CMK (cell line): ENCODE results near the gene RBM28.

Experiments used
- DNase-seq: peaks from one replicate; pipeline ENCODE4 v3.0.0-alpha.2; 2010; ENCODE audit warnings: low read depth

Gene RBM28

DNA sequence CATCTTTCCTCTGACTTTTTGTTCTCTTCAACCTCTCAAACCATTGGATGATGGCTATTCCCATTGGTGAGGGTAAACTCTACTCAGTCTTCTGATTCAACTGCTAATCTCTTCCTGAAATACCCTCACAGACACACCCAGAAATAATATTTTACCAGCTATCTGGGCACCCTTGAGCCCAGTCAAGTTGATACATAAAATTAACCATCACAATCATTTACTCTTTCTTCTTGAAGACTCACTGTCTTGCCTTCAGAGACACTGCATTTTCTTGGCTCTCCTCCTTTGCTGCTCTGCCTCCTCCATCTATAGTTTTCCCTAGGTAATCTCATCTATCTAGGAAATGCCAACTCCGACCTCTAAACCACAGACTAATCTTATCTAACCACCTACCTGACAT is 30.3 kb upstream of the RBM28 start:
- no peak for DNase-seq

DNA sequence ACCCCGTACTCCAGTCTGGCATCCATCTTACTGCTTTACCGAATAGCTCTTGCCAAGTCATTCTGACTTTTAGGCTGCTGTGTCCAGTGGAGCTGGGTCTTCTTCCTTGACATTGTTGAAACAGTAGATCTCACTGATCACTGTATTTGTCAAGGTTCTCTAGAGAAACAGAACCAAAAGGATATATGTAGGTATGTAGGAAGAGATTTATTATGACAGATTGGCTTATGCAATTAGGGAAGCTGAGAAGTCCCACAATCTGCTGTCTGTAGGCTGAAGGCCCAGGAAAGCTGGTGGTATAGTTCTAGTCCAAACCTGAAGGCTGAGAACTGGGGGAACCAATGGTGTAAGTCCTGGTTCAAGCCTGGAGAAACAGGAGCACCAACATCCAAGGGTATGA is 29.9 kb upstream of the RBM28 start:
- no peak for DNase-seq

GRCh38 chr7:128370491-128370890 is 26.8 kb upstream of the RBM28 start:
- no peak for DNase-seq

DNA sequence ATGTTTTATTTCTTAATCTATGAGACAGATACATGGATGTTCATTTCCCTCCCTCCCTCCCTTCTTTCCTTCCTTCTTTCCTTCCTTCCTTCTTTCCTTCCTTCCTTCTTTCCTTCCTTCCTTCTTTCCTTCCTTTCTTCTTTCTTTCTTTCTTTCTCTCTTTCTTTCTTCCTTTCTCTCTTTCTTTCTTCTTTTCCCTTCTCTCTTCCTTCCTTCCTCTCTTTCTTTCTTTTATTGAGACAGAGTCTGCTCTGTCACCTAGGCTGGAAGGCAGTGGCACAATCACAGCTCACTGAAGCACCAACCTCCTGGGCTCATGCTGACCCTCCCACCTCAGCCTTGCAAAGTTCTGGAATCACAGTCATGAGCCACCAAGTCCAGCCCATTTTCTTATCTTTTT is 23.3 kb upstream of the RBM28 start:
- DNase-seq, result no peak

DNA sequence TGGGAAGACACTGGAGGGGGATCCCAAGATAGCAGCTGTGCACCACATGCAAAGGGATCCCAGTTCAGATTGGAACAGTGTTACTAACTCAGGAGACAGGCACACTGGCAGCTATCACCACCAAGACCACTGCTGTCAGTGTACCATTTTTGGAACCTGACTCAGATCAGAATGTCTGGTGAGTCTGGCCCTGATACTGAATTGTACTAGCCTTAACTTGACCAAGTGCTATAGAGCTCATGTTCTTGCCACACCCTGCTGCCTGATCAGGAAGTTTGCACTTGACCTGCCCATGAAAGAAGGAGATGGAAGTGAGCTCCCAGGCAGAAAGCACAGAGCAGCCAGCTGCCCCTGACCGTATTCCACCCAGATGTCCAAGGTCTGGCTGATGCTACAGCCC is 22.6 kb upstream of the RBM28 start:
- DNase-seq, result no peak

DNA sequence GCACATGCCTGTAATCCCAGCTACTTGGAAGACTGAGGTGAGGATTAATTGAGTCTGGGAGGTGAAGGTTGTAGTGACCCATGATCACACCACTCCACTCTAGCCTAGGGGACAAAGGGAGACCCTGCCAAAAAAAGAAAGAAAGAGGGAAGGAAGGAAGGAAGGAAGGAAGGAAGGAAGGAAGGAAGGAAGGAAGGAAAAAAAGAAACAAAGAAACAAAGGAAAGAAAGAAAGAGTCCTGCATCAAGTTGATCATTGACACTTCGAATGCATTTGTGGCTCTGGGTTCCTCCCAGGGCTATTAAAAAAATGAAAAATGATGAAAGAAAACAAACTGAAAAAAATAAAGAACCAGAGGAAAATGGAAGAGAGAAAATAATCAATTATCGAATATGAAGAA is 21.7 kb upstream of the RBM28 start:
- no peak for DNase-seq

DNA sequence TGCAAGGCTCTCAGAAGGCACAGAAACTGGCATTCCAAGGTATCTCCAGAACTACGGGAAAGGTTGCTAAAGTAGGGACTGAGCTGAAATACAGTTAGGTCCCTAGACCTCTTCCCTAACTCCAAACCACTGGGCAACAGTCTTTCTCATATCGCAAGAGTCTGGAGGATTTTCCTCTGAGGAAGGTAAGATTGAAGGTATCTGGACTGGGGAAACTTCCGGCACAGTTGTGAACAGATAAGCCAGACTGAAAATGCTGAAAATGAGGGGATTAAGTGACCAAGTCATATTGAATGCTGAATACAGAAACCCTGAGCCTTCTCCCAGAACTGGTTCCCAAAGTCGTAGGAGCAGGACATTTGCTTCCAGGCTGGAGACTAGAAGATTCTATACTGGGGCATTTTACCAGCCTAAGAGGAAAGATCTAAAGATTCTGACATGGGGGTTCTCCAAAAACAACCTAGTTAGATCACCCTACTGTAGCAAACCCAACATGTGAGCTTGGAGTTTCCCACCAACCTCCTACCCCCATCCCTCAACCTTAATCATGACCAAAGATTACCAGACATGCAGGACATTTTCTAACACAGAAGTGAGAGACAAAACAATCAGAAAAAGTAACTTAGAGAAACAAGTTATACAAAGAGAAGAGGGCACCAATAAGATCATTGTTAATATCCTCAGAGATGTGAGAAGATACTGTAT is 20.6 kb upstream of the RBM28 start:
- no peak for DNase-seq

- no peak for DNase-seq
Observed at GRCh38 chr7:128363261-128363721, 19.6 kb upstream of the RBM28 start.

DNA sequence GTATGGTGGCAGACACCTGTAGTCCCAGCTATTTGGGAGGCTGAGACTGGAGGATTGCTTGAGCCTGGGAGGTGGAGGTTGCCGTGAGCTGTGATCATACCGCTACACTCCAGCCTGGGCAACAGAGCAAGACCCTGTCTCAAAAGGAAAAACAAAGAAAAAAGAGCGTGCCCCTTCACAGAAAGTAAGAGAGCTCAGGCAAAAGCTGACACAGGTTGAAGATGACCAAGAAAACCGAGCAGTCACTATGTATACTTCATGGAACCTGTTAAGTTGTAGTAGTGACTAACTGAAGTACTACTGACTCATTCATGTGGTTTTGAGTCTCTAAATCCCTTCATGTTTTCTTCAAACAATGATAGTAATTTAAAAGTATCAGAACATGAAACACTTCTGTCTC is 19.0 kb upstream of the RBM28 start:
- DNase-seq, result no peak

DNA sequence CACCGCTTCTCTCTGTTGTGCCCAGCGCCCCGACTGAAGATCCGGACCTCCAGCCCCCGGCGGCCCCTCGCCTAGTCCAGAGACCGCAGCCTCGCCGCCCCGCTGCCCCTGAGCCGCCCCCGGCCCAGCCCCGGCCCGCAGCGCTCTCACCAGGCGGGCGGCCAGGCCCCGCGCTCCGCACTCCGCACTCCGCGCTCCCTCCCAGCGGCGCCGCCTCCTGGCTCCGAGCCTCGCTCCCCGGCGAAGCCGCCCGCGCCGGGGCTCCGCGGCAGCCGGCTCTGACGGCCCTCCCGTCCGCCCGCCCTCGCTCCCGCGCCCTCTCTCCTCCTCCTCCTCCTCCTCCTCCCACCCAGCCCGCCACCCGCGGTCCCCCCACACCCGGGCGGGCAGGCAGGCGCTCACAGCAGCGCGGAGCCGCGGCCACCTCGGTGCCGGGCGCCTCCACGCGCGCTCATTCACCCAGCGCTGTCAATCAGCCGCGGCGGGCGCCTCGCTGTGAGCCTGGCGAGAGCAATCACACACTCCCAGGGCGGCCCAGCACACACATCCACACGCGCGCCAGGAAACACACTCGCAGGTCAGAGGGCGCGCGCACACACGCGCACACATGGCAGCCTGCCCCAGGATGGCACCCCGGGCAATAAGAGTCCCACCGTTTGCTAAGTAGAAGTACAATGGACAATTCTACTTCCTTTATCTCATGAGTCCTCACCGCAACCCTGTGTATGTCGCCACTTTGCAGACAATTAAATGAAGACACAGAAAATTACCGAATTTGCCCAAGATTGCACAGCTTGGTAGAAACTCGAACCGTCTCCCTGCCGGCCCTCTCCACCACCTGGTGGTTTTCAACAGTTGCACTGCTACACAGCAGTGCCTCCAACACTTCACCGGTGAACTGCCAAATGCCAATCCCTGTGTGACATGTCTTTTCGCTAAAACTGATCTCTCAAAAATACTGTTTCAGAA is 18.0 kb upstream of the RBM28 start, which contains the start of gene PRRT4:
PRRT4 (minus strand) TSS at position 280 of the 969 bp plus-strand sequence.
- no peak for DNase-seq

DNA sequence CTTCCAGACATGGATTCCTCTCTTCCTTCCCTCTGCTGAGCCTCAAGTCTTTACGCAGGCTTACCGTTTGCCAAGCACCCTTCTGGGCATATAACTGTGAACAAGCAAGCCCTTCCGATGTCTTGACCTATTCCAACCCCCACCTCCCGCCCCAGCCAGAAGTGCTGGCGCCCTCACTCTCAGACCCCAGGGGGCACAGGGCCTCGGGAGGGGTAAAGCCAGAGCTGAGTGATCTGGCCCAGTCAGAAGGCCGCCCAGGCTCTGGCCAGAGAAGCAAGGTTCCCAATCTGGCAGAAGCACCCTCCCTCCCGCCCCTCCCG is 16.6 kb upstream of the RBM28 start:
- no peak for DNase-seq

DNA sequence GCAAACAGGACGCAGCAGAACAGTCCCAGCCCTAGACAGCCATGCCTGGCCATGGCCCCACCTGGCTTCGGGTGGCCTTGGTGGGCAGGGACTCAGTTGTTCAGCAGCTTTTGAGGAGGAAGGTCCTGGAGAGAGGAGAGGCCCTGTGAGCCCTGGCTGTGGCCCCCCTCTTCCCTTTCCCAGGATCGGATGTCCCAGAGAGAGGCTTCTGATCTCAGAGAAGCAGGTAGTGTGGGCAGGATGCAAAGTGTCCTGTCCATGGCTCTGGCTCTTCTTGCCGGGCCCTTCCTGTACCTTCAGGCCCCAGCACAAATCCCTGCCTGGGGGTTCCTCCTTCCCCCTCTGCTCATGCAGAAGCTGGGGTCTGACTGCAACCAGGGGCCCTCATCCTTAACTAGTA is 16.2 kb upstream of the RBM28 start:
- DNase-seq, result no peak

GRCh38 chr7:128359336-128359735 is 15.6 kb upstream of the RBM28 start:
- DNase-seq, result no peak

GRCh38 chr7:128358233-128358632 is 14.5 kb upstream of the RBM28 start:
- no peak for DNase-seq

GRCh38 chr7:128357217-128357613 is 13.5 kb upstream of the RBM28 start:
- no peak for DNase-seq

GRCh38 chr7:128356546-128357216 is 13.0 kb upstream of the RBM28 start:
- DNase-seq, result no peak

GRCh38 chr7:128353610-128354009 is 9.9 kb upstream of the RBM28 start:
- no peak for DNase-seq

DNA sequence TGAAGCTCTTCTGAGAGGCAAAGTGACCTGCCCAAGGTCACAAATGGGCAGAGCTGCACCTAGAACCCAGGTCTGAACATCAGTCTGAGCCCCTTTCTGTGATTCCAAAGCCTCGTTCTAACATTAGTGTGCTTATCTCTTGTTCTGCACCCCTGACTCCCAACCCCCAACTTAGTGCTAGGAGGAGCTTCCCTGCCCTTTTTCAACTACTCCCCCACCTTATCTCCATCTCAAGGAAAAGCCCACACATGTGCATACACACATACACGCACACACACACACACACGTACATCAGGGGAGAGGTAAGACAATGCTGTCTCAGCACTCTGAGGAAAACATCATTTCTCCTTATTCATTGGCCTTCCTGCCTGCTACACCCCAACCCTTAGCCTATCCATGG is 9.5 kb upstream of the RBM28 start:
- DNase-seq, result no peak

GRCh38 chr7:128352636-128353035 is 8.9 kb upstream of the RBM28 start:
- no peak for DNase-seq

- DNase-seq, result no peak
Observed at GRCh38 chr7:128352153-128352537, 8.4 kb upstream of the RBM28 start.

DNA sequence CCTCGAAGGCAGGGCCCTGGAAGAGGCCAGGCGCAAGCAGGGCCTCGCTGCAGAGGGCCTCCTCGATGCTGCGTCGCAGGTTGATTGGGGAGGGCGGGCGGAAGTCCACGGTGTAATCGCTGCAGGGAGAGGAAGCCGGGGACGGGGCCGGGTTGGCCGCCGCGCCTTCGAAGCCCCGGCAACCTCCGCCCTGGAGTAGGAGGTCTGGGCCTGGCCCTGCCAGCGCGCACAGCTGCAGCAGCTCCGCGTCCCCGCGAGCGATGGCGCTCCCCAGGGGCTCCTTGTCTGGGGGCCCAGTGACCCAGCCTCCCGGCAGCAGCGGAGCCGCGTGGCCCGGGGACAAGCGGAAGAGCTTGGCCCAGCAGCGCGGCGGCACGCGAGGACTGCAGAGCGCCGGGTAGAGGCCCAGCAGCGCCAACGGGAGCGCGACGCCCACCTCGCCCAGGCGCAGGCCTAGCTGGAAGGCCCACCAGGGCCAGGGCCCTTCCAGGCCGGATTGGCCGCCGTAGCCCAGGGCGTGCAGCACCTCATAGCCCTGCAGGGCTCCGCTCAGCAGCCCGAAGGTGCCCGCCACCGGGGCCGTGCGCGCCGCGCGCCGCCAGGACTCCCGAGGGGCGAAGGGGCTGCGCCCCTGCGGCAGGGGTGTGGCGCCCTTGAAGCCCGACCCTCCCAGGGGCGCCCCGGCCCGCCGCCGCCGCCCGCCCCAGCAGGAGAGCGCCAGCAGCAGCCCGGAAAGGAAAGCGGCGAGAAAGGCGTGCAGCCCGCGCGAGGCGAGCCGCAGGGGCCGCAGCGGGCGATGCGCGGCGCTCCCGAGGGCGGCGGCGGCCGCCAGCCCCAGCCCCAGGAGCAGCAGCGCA is 7.8 kb upstream of the RBM28 start:
- DNase-seq, result no peak
